ENCODE measurements around the gene FUBP3.

- no peak for TF ChIP-seq CTCF (IDR thresholded peaks at IDR 0.05; ENCODE audit: low read depth, low read length)
- TF ChIP-seq EZH2phosphoT487 (IDR thresholded peaks at IDR 0.05; ENCODE audit: low read depth): no peak
Measured at GRCh38 chr9:130539420-130540223, 39.8 kb upstream of the FUBP3 start.
